ENCODE data around the gene TMEM81. TPM values are rescaled to one million over a fixed set of nuclear protein-coding genes. Genes with fewer than 3 reads are reported as not detected.

Gene TMEM81
- total and polyA plus RNA-seq, 10 of the 15 experiments (the other 5 are each of a cell fraction or from before 2014, with no cell fraction given): 0.62 to 2.2 (median 1.1) TPM

GRCh38 chr1:205057808-205058575 is 26.3 kb downstream of the TMEM81 start:
- no peak for FAIRE-seq
- WGBS (ENCODE audit: insufficient coverage, insufficient replicate concordance, low lambda C conversion rate, missing lambda C conversion rate): 27% methylated on average over 15 of the region's 19 CpGs
- no peak for ATAC-seq
- CTCF ChIA-PET: interaction anchor here (6.8 kb wide), 1 partner anchor 68 kb away, joined by 151 read pairs; no protein-coding TSS in a partner anchor
- no peaks in the 10 kb centered on the region for H4K20me1 ChIP-seq (ENCODE audit: control insufficient read depth, insufficient read depth)
- RAD21 ChIA-PET (ENCODE audit: unreplicated experiment): no interaction called here
- DNase-seq (ENCODE audit: low read depth, low spot score): no peak
- intact Hi-C loops (cut with micrococcal nuclease; ENCODE audit: unreplicated experiment) (no loop called here), in situ Hi-C loops (cut with MboI) (no loop called here)
- TF ChIP-seq EGR1 (IDR thresholded peaks at IDR 0.05; ENCODE audit: borderline replicate concordance in 1 of 2, low read depth in 2 of 2, low read length in 2 of 2) (no peak), DPF2 (IDR thresholded peaks at IDR 0.05) (no peak), YY1 (IDR thresholded peaks at IDR 0.05; ENCODE audit: low read depth, low read length) (no peak), ZNF384 (IDR thresholded peaks at IDR 0.05; ENCODE audit: borderline replicate concordance, low read depth, low read length) (no peak), PML (IDR thresholded peaks at IDR 0.05; ENCODE audit: low read length) (no peak)
- TF ChIP-seq, protein P1, sequence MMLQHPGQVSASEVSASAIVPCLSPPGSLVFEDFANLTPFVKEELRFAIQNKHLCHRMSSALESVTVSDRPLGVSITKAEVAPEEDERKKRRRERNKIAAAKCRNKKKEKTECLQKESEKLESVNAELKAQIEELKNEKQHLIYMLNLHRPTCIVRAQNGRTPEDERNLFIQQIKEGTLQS (IDR thresholded peaks at IDR 0.05; ENCODE audit: borderline replicate concordance, extremely low read depth, low read depth, low read length): no peak
- no peaks in the 10 kb centered on the region for H3K9me3 ChIP-seq (replicated peaks; ENCODE audit: control insufficient read depth, insufficient read depth, low read length)
- H3K4me2 ChIP-seq (ENCODE audit: control insufficient read depth, insufficient read depth): no peak overlapping the region
- H3K27ac ChIP-seq (ENCODE audit: control insufficient read depth, insufficient read depth): no peak overlapping the region
- H3K9ac ChIP-seq (ENCODE audit: control insufficient read depth, insufficient read depth, low read length): no peak overlapping the region
- BruUV-seq (replicated peaks): no TSS peak
- SMC1A ChIA-PET (ENCODE audit: uncharacterized antibody, unreplicated experiment): interaction anchor here (1.7 kb wide), 1 partner anchor 82 kb away, joined by 4 read pairs; no protein-coding TSS in a partner anchor
- H3K79me2 ChIP-seq (ENCODE audit: control insufficient read depth, insufficient read depth, low read length): no peaks in the 10 kb centered on the region
- no peaks in the 10 kb centered on the region for H3K36me3 ChIP-seq (ENCODE audit: control insufficient read depth in 2 of 2, insufficient read depth in 2 of 2, low read length in 1 of 2)
- H3K4me3 ChIP-seq: no peak overlapping the region
- H3K27me3 ChIP-seq (replicated peaks in 1 of 2; ENCODE audit: control insufficient read depth in 2 of 2, insufficient read depth in 2 of 2, low read length in 1 of 2): no peaks in the 10 kb centered on the region; a peak in 2 of 4 replicates
- H3K4me1 ChIP-seq (ENCODE audit: control insufficient read depth, insufficient read depth, low read length): no peaks in the 10 kb centered on the region
- H2AFZ ChIP-seq (ENCODE audit: control insufficient read depth, low read depth, low read length): no peak overlapping the region
- POLR2A ChIA-PET: no interaction called here

All from GM12878 (cell line).